ENCODE data around the gene ITCH. TPM values are rescaled to one million over a fixed set of nuclear protein-coding genes. Genes with fewer than 3 reads are reported as not detected.

The ITCH gene
- total and polyA plus RNA-seq, 9 of the 15 experiments (the other 6 are each of a cell fraction or from before 2014, with no cell fraction given) = 7.5 to 53.0 (median 22.9) TPM

- Histone ChIP-seq H3K9ac (ENCODE audit: insufficient read depth in 1 of 2, low read depth in 2 of 2, low read length in 2 of 2) (no peak overlapping the region), H2AFZ (ENCODE audit: low read depth, low read length) (no peak overlapping the region), H3K79me2 (ENCODE audit: control insufficient read depth, insufficient read depth, low read length) (no peaks in the 10 kb centered on the region), H3K9me3 (replicated peaks; ENCODE audit: control insufficient read depth, insufficient read depth, low read depth, low read length) (no peaks in the 10 kb centered on the region), H4K20me1 (replicated peaks; ENCODE audit: control insufficient read depth, insufficient read depth, low read length) (no peaks in the 10 kb centered on the region), H3K27me3 (ENCODE audit: control insufficient read depth in 2 of 2, insufficient read depth in 2 of 2, low read length in 2 of 2) (no peaks in the 10 kb centered on the region), H3K4me2 (ENCODE audit: insufficient read depth, low read length) (no peak overlapping the region), H3K4me1 (replicated peaks in 1 of 2; ENCODE audit: control insufficient read depth in 2 of 2, insufficient read depth in 2 of 2, low read length in 2 of 2) (no peaks in the 10 kb centered on the region), H3K9me1 (ENCODE audit: control insufficient read depth, insufficient read depth, low read length) (no peaks in the 10 kb centered on the region), H3K27ac (ENCODE audit: extremely low read depth, low read depth, low read length) (no peak overlapping the region), H3K36me3 (ENCODE audit: control insufficient read depth, insufficient read depth, low read length) (peaks cover 82% of the 10 kb centered on the region), H3K4me3 (no peak overlapping the region)
- intact Hi-C loops (cut with micrococcal nuclease) = no loop called here
- ChIA-PET POLR2A (interaction anchor here (1.6 kb wide), 1 partner anchor 39 kb away, joined by 3 read pairs; no protein-coding TSS in a partner anchor), CTCF (ENCODE audit: low intra/inter-chr PET ratio) (no interaction called here)
- no peak for DNase-seq (ENCODE audit: extremely low read depth in 1 of 4, low spot score in 3 of 4)
- in situ Hi-C loops (cut with MboI) = no loop called here
- no peak for ATAC-seq
- TF ChIP-seq CEBPG (CRISPR knock-in tag; IDR thresholded peaks at IDR 0.05) (no peak), CEBPG (tag; conservative IDR thresholded peaks at IDR 0.05 in 1 of 2, IDR thresholded peaks at IDR 0.05 in 1 of 2) (peak in 1 of 2 experiments; percentile 35; a peak in 1 of 4 replicates), ATF3 (IDR thresholded peaks at IDR 0.05) (0 out of 2 replicates have a peak, but pooled peaks have one; percentile 22), ATF3 (CRISPR knock-in tag; conservative IDR thresholded peaks at IDR 0.05) (no peak), FOS (IDR thresholded peaks at IDR 0.05; ENCODE audit: extremely low read depth, insufficient read length) (no peak)
- TF ChIP-seq, protein P1, sequence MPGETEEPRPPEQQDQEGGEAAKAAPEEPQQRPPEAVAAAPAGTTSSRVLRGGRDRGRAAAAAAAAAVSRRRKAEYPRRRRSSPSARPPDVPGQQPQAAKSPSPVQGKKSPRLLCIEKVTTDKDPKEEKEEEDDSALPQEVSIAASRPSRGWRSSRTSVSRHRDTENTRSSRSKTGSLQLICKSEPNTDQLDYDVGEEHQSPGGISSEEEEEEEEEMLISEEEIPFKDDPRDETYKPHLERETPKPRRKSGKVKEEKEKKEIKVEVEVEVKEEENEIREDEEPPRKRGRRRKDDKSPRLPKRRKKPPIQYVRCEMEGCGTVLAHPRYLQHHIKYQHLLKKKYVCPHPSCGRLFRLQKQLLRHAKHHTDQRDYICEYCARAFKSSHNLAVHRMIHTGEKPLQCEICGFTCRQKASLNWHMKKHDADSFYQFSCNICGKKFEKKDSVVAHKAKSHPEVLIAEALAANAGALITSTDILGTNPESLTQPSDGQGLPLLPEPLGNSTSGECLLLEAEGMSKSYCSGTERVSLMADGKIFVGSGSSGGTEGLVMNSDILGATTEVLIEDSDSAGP (CRISPR knock-in tag; IDR thresholded peaks at IDR 0.05) = no peak
- no peak for FAIRE-seq
- no TSS peak for BruUV-seq (replicated peaks)
- WGBS (ENCODE audit: insufficient coverage, low coverage, missing lambda C conversion rate) = 97% methylated on average over 4 of the region's 4 CpGs
Observed at GRCh38 chr20:34491932-34492509, 128.9 kb downstream of the ITCH start.
